Hepatocyte (in vitro differentiated cells): ENCODE data around the gene KCNMA1.

Experiments used
- EZH2 ChIP-seq: fragments of 200-600 bp; sonication (generic); IDR thresholded peaks from 2 replicates; pipeline ENCODE4 v1.6.1; 2016; ENCODE audit warnings: antibody characterized with exemption, mild to moderate bottlenecking, borderline replicate concordance
- EZH2phosphoT487 ChIP-seq: fragments of 200-600 bp; sonication (generic); IDR thresholded peaks from one replicate; pipeline ENCODE4 v1.6.1; 2018; ENCODE audit warnings: antibody characterized with exemption, mild to moderate bottlenecking, low read depth, moderate library complexity; ENCODE audit not compliant: unreplicated experiment, severe bottlenecking
- TF ChIP-seq, protein P1 (sequence below): fragments of 200-600 bp; sonication (generic); IDR thresholded peaks from 2 replicates; pipeline ENCODE4 v1.5.1; 2016; ENCODE audit warnings: antibody characterized with exemption, mild to moderate bottlenecking; ENCODE audit not compliant: poor library complexity

DNA sequence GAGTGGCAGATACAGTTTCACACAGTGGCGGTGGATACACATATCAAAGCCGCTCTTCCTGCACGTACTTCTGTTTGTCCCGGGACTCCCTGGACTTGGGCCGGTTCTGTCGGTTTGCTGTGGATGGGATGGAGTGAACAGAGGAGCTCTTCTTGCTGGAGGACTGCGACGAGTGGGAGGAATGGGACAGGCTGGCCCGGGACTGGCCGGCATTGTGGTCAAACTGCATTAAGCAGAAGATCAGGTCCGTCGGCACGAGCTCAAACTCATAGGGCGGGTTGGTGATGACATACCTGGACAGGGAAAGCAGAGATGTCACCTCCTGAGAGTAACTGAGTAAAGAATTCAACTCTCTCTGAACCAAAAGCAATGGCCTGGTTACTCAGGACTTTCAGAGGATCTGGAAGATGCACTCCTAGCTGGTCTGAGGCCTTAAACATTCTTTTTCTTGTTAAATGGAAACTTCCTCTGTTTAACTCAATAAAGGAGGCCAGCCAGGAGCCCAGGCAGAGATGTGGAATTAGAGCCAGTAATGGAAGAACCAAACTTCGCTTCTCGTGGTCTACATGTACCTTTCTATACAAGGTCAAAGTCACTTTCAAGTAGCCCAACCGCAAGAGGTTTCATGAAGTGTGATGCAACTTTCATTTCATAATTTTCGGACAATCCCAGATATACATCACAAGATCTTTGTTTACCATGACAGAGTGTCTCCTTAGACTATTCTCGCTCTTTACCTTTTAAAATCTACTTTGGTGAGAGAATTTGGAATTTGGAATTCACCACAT lies 750.2 kb downstream of the KCNMA1 start:
- TF ChIP-seq EZH2: no peak
- TF ChIP-seq, protein P1, sequence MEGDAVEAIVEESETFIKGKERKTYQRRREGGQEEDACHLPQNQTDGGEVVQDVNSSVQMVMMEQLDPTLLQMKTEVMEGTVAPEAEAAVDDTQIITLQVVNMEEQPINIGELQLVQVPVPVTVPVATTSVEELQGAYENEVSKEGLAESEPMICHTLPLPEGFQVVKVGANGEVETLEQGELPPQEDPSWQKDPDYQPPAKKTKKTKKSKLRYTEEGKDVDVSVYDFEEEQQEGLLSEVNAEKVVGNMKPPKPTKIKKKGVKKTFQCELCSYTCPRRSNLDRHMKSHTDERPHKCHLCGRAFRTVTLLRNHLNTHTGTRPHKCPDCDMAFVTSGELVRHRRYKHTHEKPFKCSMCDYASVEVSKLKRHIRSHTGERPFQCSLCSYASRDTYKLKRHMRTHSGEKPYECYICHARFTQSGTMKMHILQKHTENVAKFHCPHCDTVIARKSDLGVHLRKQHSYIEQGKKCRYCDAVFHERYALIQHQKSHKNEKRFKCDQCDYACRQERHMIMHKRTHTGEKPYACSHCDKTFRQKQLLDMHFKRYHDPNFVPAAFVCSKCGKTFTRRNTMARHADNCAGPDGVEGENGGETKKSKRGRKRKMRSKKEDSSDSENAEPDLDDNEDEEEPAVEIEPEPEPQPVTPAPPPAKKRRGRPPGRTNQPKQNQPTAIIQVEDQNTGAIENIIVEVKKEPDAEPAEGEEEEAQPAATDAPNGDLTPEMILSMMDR: no peak
- TF ChIP-seq EZH2phosphoT487: no peak
